ENCODE results near the gene GMDS.

DNA sequence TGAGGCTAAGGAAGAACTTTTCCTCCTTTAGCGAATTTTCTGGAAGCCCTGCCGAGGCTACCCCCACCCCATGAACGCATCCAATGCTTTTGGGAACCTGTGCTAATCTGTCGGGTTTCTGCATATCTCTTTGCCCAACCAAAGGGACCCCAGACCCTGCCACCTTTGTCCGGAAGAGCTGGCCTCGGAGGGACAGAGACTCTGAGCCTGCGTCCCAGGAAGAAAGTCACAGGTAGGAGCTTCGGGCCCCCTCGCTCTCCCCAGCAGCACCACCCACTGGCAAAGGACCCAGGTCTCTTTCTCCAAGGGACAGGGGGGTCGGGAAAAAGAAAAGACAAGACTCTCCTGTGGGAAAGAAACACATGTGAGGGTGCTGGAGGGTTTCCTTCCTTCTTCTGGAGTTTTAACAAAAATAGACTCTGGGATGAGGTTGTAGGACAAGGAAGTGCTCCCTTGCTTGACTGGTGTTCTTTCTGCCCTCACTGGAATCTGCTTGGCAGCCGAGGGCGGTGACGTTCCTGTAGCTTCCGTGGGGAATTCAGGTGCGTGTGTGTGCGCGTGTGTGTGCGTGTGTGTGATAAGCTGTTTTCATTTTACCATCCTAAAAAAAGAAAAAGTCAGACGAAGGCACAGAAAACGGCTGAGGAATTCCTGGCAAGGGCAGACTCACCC lies 652.0 kb downstream of the GMDS start:
- TF ChIP-seq, protein P1, sequence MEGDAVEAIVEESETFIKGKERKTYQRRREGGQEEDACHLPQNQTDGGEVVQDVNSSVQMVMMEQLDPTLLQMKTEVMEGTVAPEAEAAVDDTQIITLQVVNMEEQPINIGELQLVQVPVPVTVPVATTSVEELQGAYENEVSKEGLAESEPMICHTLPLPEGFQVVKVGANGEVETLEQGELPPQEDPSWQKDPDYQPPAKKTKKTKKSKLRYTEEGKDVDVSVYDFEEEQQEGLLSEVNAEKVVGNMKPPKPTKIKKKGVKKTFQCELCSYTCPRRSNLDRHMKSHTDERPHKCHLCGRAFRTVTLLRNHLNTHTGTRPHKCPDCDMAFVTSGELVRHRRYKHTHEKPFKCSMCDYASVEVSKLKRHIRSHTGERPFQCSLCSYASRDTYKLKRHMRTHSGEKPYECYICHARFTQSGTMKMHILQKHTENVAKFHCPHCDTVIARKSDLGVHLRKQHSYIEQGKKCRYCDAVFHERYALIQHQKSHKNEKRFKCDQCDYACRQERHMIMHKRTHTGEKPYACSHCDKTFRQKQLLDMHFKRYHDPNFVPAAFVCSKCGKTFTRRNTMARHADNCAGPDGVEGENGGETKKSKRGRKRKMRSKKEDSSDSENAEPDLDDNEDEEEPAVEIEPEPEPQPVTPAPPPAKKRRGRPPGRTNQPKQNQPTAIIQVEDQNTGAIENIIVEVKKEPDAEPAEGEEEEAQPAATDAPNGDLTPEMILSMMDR (IDR thresholded peaks at IDR 0.05), result no peak
- no peak for TF ChIP-seq POLR2A (IDR thresholded peaks at IDR 0.05)
